Activated naive CD4-positive, alpha-beta T cell treated with anti-CD3 and anti-CD28 coated beads, Interleukin-2, amount 50 U/mL, for 24 hours (primary cell): ENCODE data around the gene ATXN10.

ENCODE experiments used
- H3K27ac Mint-ChIP-seq: one replicate; pipeline ENCODE4 v1.8.0; 2021; ENCODE audit warnings: mild to moderate bottlenecking, mixed read lengths
- H3K27me3 Mint-ChIP-seq: one replicate; pipeline ENCODE4 v1.8.0; 2021; ENCODE audit warnings: mixed read lengths
- H3K36me3 Mint-ChIP-seq: one replicate; pipeline ENCODE4 v1.8.0; 2021; ENCODE audit warnings: mixed read lengths
- H3K4me1 Mint-ChIP-seq: one replicate; pipeline ENCODE4 v1.8.0; 2021; ENCODE audit warnings: mixed read lengths
- H3K4me3 Mint-ChIP-seq: one replicate; pipeline ENCODE4 v1.8.0; 2021; ENCODE audit warnings: mild to moderate bottlenecking, mixed read lengths
- H3K9me3 Mint-ChIP-seq: one replicate; pipeline ENCODE4 v1.8.0; 2021; ENCODE audit warnings: mixed read lengths

Gene ATXN10

GRCh38 chr22:45864959-45865476 is 193.4 kb downstream of the ATXN10 start:
- H3K27ac Mint-ChIP-seq, result no peak overlapping the region
- no peaks in the 10 kb centered on the region for H3K9me3 Mint-ChIP-seq
- peaks cover 16% of the 10 kb centered on the region for H3K4me1 Mint-ChIP-seq
- H3K4me3 Mint-ChIP-seq, result no peak overlapping the region
- peaks cover 20% of the 10 kb centered on the region for H3K27me3 Mint-ChIP-seq
- H3K36me3 Mint-ChIP-seq, result peaks cover 7% of the 10 kb centered on the region

GRCh38 chr22:45865561-45866125 is 194.0 kb downstream of the ATXN10 start:
- H3K27me3 Mint-ChIP-seq, result peaks cover 20% of the 10 kb centered on the region
- peaks cover 9% of the 10 kb centered on the region for H3K36me3 Mint-ChIP-seq
- no peak overlapping the region for H3K4me3 Mint-ChIP-seq
- peaks cover 16% of the 10 kb centered on the region for H3K4me1 Mint-ChIP-seq
- no peak overlapping the region for H3K27ac Mint-ChIP-seq
- H3K9me3 Mint-ChIP-seq, result no peaks in the 10 kb centered on the region

DNA sequence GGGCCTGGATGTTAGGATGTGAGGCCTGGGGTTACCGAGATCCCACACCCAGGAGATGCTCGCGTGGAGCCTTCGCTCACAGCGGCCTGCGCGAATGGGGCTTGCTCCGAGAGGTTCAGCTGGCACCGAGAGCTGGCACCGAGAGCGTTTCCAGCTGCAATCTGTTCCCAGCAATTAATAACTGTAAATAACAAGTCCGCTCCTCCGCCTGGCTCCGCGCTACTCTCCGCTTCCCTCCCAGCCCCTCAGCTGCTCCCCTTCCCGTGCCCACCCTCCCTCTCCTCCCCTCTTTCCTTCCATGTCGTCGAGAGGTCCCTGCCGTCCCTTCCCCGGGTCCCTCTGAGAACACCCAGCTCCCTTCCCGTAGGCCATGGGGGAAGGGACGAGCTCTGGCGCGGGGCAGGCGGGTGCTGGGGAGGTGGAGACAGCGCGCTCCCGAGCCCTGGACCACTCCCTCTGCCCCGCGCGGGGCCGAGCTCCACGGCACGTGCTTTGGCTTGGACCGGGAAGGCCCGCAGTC is 194.6 kb downstream of the ATXN10 start:
- Mint-ChIP-seq H3K27me3 (peaks cover 20% of the 10 kb centered on the region), H3K4me3 (no peak overlapping the region), H3K27ac (no peak overlapping the region), H3K4me1 (peaks cover 16% of the 10 kb centered on the region), H3K9me3 (no peaks in the 10 kb centered on the region), H3K36me3 (peaks cover 9% of the 10 kb centered on the region)

DNA sequence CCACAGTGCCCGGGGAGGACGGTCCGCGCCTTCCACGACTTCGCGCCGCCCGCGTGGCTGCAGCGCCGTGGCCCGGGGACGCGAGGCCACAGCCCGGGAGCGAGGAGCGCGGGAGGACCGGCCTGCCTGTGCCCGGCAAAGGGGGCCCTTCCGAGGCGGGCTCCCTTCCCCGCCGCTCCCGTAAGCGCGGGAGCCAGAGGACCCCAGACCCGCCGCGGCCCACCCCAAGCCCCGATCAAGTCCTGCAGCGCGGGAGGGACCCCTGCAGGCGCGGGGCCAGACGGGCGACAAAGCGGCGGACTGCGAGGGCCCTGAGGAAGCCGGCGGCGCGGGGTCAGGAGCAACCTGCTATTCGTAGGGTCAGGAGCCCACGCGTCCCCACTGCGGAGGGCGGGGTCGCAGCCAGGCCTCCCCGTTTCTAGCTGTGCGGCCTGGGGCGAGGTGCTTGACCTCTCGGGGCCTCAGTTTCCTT is 195.0 kb downstream of the ATXN10 start:
- Mint-ChIP-seq H3K27ac (no peak overlapping the region), H3K36me3 (peaks cover 9% of the 10 kb centered on the region), H3K4me1 (peaks cover 16% of the 10 kb centered on the region), H3K27me3 (peaks cover 20% of the 10 kb centered on the region), H3K4me3 (no peak overlapping the region), H3K9me3 (no peaks in the 10 kb centered on the region)

DNA sequence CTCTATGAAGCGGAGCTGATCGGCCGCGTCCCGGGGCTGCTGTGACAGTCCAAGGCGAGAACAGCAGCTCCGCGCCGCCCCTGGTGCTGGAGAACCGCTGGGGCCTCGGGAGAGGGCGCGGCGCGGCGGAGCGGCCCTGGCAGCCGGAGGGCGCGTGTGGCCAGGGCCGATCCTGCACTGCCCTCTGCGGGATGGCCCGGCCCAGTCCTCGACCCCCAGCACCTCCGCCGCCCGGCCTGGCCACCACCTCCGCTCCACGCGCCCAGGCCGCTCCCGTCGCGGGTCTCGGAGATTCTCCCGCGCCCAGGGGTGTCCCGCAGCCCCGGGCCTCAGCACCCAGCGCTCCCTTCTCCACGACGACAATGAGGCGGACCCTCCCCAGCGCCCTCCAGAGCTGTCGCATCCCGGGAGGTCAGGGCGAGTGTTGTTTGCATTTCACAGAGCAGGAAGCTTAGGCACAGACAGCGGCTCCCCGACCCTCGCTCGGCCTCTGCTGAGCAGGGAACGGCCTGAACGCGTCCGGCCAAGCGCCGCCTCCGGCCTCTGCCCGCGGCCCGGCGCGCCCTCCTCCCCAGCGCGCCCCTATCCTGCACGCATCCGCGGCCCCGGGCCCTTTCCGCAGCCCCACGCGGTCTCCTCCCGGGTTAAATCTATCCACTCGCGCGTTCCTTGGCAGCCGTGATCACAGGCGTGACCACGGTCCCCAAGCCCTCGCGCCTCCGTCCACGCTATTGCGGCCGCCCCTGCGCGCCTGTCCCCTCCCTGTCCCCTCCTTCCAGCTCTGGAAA is 195.7 kb downstream of the ATXN10 start:
- H3K9me3 Mint-ChIP-seq, result no peaks in the 10 kb centered on the region
- peaks cover 16% of the 10 kb centered on the region for H3K4me1 Mint-ChIP-seq
- no peak overlapping the region for H3K27ac Mint-ChIP-seq
- peaks cover 20% of the 10 kb centered on the region for H3K27me3 Mint-ChIP-seq
- H3K36me3 Mint-ChIP-seq, result peaks cover 5% of the 10 kb centered on the region
- no peak overlapping the region for H3K4me3 Mint-ChIP-seq

GRCh38 chr22:45867906-45868555 is 196.4 kb downstream of the ATXN10 start:
- peaks cover 8% of the 10 kb centered on the region for H3K36me3 Mint-ChIP-seq
- peaks cover 6% of the 10 kb centered on the region for H3K9me3 Mint-ChIP-seq
- H3K27me3 Mint-ChIP-seq, result peaks cover 18% of the 10 kb centered on the region
- H3K4me1 Mint-ChIP-seq, result peaks cover 16% of the 10 kb centered on the region
- H3K4me3 Mint-ChIP-seq, result no peak overlapping the region
- H3K27ac Mint-ChIP-seq, result peak overlapping the region; percentile 38

DNA sequence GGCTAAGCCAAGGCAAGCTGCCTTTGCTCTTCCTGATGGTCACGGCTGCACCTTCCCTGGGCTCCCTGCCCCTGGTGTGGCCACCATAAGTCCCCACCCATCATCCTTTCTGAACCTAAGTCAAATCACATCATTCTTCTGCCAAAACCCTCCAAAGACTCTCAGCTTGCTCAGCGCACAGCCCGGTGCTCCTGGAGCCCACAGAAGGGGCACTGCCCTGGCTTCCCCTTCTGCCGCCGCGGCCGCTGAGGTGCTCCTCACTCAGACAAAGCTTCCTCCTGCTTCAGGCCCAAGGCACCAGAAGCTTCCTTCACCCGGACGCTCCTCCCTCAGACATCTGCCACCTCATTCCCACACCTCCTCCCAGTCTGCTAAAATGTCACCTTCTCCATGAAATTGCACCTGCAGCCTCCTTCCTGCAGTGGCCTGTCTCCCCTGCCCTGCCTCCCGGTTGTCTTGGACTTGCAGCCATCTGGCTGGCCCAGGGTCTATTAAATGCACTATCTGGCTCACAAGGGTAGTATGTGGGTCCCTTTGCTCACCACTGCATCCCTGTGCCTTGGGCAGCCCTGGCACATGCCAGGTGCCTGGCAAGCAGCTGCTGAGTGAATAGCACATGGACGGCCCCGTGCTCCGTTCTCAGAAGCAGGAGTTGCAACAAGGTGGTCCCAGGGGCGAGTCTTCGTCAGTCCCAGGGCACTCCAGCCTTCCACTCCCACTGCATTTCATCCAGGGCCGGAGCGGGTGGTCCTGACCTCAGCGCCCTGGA is 197.1 kb downstream of the ATXN10 start:
- peaks cover 8% of the 10 kb centered on the region for H3K36me3 Mint-ChIP-seq
- H3K4me3 Mint-ChIP-seq, result no peak overlapping the region
- H3K9me3 Mint-ChIP-seq, result peaks cover 11% of the 10 kb centered on the region
- peaks cover 13% of the 10 kb centered on the region for H3K4me1 Mint-ChIP-seq
- H3K27me3 Mint-ChIP-seq, result peaks cover 18% of the 10 kb centered on the region
- no peak overlapping the region for H3K27ac Mint-ChIP-seq

- H3K9me3 Mint-ChIP-seq, result peaks cover 11% of the 10 kb centered on the region
- H3K36me3 Mint-ChIP-seq, result peaks cover 8% of the 10 kb centered on the region
- H3K4me3 Mint-ChIP-seq, result no peak overlapping the region
- H3K27me3 Mint-ChIP-seq, result peaks cover 18% of the 10 kb centered on the region
- peaks cover 6% of the 10 kb centered on the region for H3K4me1 Mint-ChIP-seq
- no peak overlapping the region for H3K27ac Mint-ChIP-seq
These were observed 197.8 kb downstream of the ATXN10 start for GRCh38 chr22:45869340-45869847.

DNA sequence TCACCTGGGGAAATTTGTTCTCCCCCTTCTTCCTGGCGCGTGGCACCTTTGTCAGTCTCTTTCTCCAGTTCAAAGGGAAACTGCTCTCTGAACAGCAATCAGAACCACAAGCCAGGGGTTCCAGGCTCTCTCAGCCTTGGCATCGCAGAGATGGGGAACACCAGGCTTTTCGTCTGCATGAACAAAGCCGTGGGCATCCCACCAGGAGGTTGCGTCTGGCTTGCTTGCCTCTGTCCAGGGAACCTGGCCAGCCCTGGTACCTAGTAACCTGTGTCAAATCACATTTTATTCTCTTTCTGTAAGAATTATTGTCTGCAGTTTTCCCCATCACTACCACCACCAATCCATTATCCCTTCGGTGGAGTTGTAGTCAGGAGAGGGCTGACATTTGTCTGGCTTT is 198.4 kb downstream of the ATXN10 start:
- no peak overlapping the region for H3K4me3 Mint-ChIP-seq
- peaks cover 15% of the 10 kb centered on the region for H3K27me3 Mint-ChIP-seq
- H3K9me3 Mint-ChIP-seq, result peaks cover 11% of the 10 kb centered on the region
- H3K36me3 Mint-ChIP-seq, result peaks cover 8% of the 10 kb centered on the region
- no peak overlapping the region for H3K27ac Mint-ChIP-seq
- H3K4me1 Mint-ChIP-seq, result peaks cover under 1% of the 10 kb centered on the region

GRCh38 chr22:45871721-45872120 is 200.1 kb downstream of the ATXN10 start:
- H3K4me3 Mint-ChIP-seq, result no peak overlapping the region
- H3K4me1 Mint-ChIP-seq, result no peaks in the 10 kb centered on the region
- H3K9me3 Mint-ChIP-seq, result peaks cover 11% of the 10 kb centered on the region
- peaks cover 11% of the 10 kb centered on the region for H3K27me3 Mint-ChIP-seq
- H3K27ac Mint-ChIP-seq, result no peak overlapping the region
- H3K36me3 Mint-ChIP-seq, result peaks cover 8% of the 10 kb centered on the region

DNA sequence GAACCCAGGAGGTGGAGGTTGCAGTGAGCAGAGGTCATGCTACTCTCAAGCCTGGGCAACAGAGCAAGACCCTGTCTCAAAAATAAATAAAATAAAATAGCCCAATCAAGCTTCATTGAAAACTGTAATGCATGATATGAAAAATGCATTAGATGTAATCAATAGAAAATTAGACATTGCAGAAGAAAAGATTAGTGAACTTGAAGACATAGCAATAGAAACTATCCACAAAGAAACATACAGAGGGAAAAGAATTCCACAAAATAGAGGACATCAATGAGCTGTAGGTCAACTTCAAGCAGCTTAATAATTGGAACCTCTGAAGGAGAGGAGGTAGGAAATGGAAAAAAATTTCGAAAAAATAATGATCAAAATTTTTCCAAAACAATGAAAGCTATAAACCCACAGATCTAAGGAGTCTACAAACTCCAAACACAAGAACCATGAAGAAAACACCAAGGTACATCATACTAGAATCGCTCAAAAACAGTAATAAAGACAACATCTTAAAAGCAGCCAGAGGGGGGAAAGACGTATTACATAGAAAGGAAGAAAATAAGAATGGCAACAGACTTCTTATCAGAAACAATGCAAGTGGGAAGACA is 201.1 kb downstream of the ATXN10 start:
- no peak overlapping the region for H3K4me3 Mint-ChIP-seq
- H3K27me3 Mint-ChIP-seq, result peaks cover 11% of the 10 kb centered on the region
- peaks cover 11% of the 10 kb centered on the region for H3K9me3 Mint-ChIP-seq
- H3K27ac Mint-ChIP-seq, result no peak overlapping the region
- H3K4me1 Mint-ChIP-seq, result no peaks in the 10 kb centered on the region
- peaks cover 8% of the 10 kb centered on the region for H3K36me3 Mint-ChIP-seq

GRCh38 chr22:45876136-45877035 is 204.8 kb downstream of the ATXN10 start:
- Mint-ChIP-seq H3K27ac (no peak overlapping the region), H3K4me3 (no peak overlapping the region), H3K36me3 (peaks cover 4% of the 10 kb centered on the region), H3K4me1 (no peaks in the 10 kb centered on the region), H3K9me3 (peaks cover 11% of the 10 kb centered on the region), H3K27me3 (peaks cover 10% of the 10 kb centered on the region)

DNA sequence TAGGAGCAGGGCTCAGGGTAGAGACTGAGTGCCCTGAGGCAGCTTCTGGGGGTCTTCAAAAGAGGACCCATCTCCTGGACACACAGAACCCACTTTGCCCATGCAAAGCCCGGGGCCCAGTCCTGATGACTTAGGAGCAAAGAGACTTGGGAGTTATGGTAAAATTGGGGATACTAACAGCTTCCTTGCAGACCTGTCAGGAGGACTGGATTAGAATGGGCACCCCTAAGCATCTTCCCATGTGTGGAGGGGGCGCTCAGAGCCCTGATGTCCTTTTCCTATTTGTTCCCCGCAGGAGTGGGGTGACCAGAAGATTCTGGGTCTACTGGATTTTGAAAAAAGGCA is 205.4 kb downstream of the ATXN10 start:
- H3K4me1 Mint-ChIP-seq, result no peaks in the 10 kb centered on the region
- H3K4me3 Mint-ChIP-seq, result no peak overlapping the region
- peaks cover 4% of the 10 kb centered on the region for H3K36me3 Mint-ChIP-seq
- H3K27me3 Mint-ChIP-seq, result peaks cover 13% of the 10 kb centered on the region
- H3K27ac Mint-ChIP-seq, result no peak overlapping the region
- H3K9me3 Mint-ChIP-seq, result peaks cover 11% of the 10 kb centered on the region

DNA sequence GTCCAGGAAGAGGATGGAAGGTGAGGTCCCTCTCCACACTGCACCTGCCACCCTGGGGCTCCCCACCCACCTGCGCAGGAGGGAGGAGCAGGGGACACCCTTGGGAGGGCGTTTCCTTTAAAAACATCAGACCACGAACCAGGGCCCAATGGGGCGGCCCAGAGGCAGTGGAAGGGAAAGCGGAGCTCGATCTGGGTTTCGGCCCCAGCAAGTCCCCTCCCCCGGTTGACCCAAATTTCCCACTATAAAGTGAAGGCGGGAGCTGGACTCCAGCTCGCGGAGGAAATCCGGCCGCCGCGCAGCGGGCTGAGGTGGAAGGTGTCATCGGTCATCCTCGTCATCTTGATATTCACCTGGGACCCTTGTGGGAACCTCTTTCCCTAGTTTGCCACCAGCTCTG is 206.0 kb downstream of the ATXN10 start:
- Mint-ChIP-seq H3K27me3 (peaks cover 16% of the 10 kb centered on the region), H3K4me3 (no peak overlapping the region), H3K4me1 (no peaks in the 10 kb centered on the region), H3K9me3 (peaks cover 8% of the 10 kb centered on the region), H3K36me3 (peaks cover 3% of the 10 kb centered on the region), H3K27ac (no peak overlapping the region)
